ENCODE data around the gene FBN1.

DNA sequence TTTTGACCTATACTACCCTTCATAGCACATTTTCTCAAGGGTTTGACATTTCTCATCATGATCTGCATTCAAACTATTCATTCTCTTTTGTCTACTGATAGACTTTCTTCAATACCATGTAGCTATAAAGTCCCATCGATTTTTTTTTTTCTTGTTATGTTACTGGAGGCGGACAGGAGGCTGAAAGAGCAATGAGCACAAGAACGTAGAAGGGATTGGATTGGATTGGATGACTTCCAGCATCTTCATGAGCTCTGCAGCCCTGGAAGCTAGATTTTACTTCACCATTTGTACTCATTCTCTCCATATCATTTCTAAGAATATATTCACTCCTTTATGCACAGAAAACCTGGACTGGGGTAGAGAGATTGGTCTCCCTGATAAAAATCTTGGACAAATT, 271.0 kb downstream of the FBN1 start:
- TF ChIP-seq EZH2 (IDR thresholded peaks at IDR 0.05) (no peak), POLR2AphosphoS5 (IDR thresholded peaks at IDR 0.05; ENCODE audit: borderline replicate concordance, low read depth, low read length) (no peak)
